Glomerular visceral epithelial cell (primary cell): Measurements from ENCODE around the gene CDIPT.
A peak's percentile ranks its signal among the peaks of the same experiment; 100 is the strongest.
"Not testable (repeated sequence)": the region's sequence is repeated elsewhere in the genome, so short reads cannot be mapped to it uniquely, and the experiment has no call there.

ENCODE experiments used
- DNase-seq: peaks from one replicate; pipeline ENCODE4 v3.0.0-alpha.2; 2016; ENCODE audit errors: extremely low spot score

The CDIPT gene

GRCh38 chr16:29862884-29863668 is at the start of gene CDIPT:
Gene CDIPT (minus strand): TSS chr16:29863226. CDS start chr16:29862857, 369 bp downstream.
- peak; percentile 94 for DNase-seq

GRCh38 chr16:29912087-29912486 is 49.1 kb upstream of the CDIPT start:
- DNase-seq, result no peak

- no peak for DNase-seq
Observed at GRCh38 chr16:29911676-29912010, 48.6 kb upstream of the CDIPT start.

DNA sequence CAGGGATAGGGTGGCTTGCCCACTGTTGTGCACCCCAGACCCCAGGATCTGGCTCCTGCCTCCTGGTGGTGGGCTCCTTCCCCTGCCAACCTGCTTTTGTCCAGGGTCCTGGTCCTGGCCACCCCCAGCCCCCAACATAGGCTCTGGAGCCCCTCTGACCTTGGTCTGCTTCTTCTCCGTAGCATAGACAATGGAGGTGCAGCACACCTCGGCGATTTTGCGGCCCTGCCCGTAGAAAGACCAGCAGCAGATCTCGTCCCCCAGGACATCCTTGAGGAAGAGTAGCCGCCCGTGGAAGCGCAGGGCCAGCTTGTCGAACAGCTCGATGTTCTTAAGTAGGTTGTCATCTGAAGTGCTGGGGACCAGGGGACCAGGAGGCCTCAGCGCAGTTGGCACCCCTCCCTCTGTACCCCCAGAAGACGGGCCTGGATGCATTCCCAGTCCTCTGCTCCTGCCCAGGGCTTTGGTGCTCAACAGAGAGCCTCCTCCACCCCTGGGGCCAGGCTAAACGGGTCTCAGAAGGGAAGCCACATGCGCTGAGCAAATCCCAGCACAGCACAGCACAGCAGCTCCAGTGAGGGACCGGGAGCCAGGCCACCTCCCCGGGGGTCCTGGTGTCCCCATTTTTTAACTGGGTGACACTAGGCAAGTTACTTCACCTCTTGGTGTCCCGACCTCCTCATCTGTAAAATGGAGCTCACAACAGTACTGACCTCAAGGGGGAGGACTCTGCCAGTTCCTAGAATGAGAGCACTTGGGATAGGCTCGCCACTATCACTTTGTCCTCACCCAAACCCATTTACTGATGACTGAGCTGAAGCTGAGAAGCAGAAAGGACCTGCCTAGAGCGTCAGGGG is 48.0 kb upstream of the CDIPT start:
- DNase-seq, result no peak

DNA sequence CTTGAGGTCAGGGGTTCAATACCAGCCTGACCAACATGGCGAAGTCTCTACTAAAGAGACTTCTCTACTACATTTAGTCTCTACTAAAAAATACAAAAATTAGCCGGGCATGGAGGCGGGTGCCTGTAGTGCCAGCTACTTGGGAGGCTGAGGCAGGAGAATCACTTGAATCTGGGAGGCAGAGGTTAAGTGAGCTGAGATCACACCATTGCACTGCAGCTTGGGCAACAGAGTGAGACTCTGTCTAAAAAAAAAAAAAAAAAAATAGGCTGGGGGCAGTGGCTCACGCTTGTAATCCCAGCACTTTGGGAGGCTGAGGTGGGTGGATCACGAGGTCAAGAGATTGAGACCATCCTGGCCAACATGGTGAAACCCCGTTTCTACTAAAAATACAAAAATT is 46.8 kb upstream of the CDIPT start:
- DNase-seq, result not testable (repeated sequence)

DNA sequence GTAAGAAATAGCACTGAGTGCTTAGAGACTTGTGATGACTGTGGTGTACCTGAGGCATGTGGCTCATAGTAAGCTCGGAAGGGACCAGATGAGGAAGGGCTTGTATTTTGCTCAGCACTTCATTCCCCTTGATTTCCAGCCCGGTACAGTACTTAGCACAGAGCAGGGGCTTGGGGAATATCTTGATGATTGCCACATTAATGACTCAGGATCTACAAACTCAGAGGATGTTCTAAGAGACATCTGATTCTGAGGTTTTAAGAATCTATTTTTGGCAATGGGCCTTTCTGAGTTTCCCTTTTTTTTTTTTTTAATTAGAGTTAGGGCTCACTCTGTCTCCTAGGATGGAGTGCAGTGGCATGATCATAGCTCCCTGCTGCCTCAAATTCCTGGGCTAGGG is 46.4 kb upstream of the CDIPT start:
- DNase-seq, result no peak

DNA sequence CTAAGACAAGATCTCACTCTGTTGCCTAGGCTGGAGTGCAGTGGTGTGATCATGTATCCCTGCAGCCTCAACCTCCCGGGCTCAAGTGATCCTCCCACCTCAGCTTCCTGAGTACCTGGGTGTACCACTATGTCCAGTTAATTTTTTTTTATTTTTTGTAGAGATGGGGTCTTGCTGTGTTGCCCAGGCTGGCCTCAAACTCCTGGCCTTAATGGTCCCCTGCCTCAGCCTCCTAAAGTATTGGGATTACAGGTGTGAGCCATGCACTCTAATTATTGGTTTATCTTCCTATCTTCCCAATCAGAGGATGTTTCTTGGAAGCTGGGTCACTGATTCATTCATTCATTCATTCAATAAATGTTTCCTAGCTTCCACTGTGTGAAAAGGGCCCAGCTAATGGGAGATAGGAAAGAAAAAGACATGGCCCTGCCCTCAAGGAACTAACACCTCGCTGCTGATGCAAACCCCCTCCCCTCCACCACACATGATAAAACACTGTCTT is 45.7 kb upstream of the CDIPT start:
- DNase-seq, result no peak

DNA sequence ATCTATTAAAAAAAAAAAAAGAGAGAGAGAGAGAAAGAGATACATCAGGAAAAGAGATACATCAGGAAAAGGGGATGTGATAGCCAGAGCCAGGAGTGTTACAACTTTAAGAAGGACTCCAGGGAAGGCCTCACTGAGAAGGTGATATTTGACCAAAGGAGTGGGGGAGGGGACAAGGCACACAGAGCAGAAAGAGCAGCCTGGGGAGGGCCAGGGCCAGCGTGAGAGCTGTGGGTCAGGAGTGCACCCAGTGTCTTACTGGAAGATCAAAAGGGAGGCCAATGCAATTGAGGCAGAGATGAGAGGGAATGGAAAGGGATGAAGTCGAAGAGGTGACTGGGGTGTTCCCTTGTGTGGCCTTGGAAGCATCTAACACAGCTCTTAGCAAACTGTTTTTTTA is 44.9 kb upstream of the CDIPT start:
- no peak for DNase-seq

GRCh38 chr16:29906520-29907244 is 43.7 kb upstream of the CDIPT start:
- DNase-seq, result no peak

DNA sequence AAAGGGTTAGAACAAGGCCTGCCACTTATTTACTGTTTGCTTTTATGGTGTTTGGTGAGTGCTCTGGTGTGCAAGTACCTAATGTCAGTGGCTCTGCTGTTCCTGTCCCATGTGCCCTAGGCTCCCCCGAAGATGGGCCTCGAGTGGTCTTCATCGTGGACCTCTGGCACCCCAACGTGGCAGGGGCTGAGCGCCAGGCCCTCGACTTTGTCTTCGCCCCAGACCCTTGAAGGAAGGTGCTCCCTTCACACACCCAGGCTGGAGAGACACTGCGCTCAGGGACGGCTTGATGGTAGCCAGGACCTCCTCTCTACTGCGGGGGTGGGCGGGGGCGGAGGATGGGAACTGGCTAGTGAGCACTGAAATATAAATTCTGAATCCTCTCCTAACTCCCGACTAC is 42.6 kb upstream of the CDIPT start:
- no peak for DNase-seq

DNA sequence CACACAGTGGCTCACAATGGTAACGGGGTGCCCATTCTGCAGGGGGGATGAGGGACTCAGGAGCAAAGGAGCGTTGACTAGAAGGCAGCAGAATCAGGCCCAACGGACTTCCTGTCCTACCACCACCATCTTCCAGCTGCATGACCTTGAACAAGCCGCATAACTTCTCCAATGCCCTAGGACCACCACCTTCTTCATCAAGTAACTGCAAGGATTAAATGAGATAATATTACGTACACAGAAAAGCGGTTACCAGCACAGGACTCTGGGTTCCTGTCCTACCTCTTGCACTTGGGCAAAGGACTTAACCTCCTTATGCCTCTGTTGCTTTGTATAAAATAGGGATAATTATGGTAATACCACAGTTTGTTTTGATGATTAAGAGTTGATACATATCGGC is 41.9 kb upstream of the CDIPT start:
- no peak for DNase-seq

GRCh38 chr16:29903590-29903989 is 40.6 kb upstream of the CDIPT start:
- no peak for DNase-seq

- DNase-seq, result no peak
Observed at GRCh38 chr16:29901607-29901945, 38.5 kb upstream of the CDIPT start.

DNA sequence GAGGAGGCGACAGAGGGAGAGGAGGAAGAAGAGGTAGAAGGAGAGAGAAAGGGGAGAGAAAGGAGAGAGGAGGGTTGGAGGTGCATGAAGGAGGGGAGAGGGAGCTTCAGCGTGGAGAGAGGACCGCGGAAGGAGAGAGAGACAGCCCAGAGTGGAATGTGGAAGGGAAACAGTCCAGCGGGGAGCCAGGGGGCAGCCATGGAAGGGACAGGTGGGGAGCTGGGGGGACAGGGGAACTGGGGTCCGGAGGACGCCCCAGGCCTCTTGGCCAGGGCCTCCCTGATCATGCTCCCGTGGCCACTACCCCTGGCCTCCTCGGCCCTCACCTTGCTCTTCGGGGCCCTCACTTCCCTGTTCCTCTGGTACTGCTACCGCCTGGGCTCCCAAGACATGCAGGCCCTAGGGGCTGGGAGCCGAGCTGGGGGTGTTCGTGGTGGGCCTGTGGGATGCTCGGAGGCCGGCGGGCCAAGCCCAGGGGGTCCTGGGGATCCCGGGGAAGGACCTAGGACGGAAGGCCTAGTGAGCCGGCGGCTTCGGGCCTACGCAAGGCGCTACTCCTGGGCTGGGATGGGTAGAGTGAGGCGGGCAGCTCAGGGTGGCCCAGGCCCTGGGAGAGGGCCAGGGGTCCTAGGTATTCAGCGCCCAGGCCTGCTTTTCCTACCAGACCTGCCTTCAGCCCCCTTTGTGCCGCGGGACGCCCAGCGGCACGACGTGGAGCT is 38.0 kb upstream of the CDIPT start:
- no peak for DNase-seq

GRCh38 chr16:29900102-29900887 is 37.3 kb upstream of the CDIPT start, which contains the start of gene ASPHD1:
Gene ASPHD1 (plus strand): TSS chr16:29900488. CDS start chr16:29900972, 484 bp downstream.
- DNase-seq, result peak; percentile 88

DNA sequence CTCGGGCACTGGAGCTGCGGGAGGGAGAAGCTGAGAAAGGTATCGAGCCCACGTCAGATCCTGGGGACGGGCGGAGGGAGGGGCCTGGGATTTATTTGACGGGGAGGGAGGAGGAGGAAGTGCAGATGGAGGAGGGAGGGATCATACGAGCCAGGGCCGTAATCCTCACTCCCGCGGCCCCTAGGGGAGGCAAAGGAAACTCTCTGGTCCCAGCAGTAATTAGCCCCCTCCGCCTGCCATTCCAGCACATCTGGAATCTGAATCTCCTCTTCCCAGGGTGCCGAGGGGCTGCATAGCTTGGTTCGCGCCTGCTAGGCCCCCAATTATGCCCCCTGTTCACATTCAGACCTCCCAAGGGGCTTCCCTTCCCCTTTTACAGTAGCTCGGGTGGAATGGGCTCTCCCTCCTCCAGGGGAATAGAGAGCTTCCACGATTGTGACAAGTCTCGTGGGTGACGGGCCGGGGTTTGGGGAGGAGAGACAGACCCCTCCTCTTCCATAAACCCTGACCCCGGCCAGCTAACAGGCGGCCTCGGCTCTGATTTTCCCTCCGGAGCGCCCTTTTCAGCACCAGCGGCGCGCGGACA is 36.6 kb upstream of the CDIPT start, which contains the start of gene SEZ6L2:
SEZ6L2 (minus strand) TSS at position 35 of the 586 bp plus-strand sequence. CDS start 531 bp downstream, outside the sequence.
- DNase-seq, result peak; percentile 92

DNA sequence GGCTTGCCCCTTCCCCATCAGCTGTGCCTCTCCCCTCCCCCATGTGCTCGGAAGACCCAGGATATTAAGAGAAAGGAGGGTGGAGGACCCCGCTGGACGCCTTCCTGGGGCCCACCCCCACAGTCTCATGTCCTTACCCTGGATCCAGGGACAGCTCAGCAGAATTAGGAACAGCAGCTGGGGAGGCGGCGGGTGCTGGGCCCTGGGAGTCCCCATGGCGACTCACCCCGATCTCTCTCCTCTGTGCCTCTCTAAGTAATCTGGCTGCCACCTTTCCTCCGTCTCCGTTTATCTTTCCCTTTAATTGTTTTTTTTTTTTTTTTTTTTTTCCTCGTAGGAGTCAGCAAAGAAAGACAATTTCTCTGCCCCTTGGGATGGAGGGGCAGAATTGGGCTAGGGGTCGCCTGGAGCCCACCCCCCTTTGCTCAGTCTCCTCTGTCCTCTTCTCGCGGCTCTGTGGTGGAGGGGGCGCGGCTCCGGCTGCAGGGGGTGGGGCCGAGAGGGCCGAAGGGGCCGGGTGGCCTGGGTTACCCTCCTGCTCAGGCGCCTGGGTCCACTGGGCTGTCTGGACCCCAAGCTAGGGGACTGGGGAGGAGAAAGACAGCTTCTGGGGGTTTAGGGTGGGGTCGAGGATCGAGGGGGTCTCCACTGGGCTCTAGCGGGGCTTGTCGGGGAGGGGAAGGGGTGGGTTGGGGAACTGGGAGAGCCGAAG is 35.9 kb upstream of the CDIPT start:
- DNase-seq, result no peak

- DNase-seq, result no peak
Observed at GRCh38 chr16:29898135-29898803, 35.2 kb upstream of the CDIPT start.

GRCh38 chr16:29897333-29897732 is 34.3 kb upstream of the CDIPT start:
- no peak for DNase-seq
